ENCODE data around the gene NDUFS2.

Gene NDUFS2

GRCh38 chr1:161161652-161162051 is 40.5 kb upstream of the NDUFS2 start:
- no peak for TF ChIP-seq MAX (IDR thresholded peaks at IDR 0.05)

DNA sequence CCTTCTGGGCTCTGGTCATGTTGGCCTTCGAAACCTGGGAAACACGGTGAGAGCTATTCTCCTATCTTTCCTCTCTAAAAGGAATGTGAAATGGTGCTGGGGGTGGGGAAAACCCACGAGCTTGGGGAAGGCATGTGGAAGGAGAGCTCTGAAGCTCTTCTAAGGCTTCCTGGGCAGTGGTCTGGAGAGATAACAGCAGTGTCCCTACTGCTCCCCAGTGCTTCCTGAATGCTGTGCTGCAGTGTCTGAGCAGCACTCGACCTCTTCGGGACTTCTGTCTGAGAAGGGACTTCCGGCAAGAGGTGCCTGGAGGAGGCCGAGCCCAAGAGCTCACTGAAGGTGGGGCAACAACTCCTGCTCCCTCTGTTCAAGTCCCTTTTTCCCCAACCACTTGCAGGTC is 40.1 kb upstream of the NDUFS2 start:
- TF ChIP-seq MAX (IDR thresholded peaks at IDR 0.05) (no peak), EGR1 (IDR thresholded peaks at IDR 0.05) (no peak), EP300 (IDR thresholded peaks at IDR 0.05; ENCODE audit: borderline replicate concordance) (no peak), TCF12 (IDR thresholded peaks at IDR 0.05; ENCODE audit: low read depth) (no peak), TAF1 (IDR thresholded peaks at IDR 0.05; ENCODE audit: low read depth) (no peak), ZBTB7A (IDR thresholded peaks at IDR 0.05; ENCODE audit: low read depth) (no peak), YY1 (IDR thresholded peaks at IDR 0.05; ENCODE audit: low read depth) (no peak), USF1 (IDR thresholded peaks at IDR 0.05) (no peak), CREB1 (IDR thresholded peaks at IDR 0.05; ENCODE audit: low read depth) (no peak), TEAD4 (IDR thresholded peaks at IDR 0.05) (no peak), RAD21 (IDR thresholded peaks at IDR 0.05; ENCODE audit: low read depth) (no peak), CEBPB (IDR thresholded peaks at IDR 0.05) (no peak), FOXM1 (IDR thresholded peaks at IDR 0.05; ENCODE audit: borderline replicate concordance, low read depth) (no peak)

DNA sequence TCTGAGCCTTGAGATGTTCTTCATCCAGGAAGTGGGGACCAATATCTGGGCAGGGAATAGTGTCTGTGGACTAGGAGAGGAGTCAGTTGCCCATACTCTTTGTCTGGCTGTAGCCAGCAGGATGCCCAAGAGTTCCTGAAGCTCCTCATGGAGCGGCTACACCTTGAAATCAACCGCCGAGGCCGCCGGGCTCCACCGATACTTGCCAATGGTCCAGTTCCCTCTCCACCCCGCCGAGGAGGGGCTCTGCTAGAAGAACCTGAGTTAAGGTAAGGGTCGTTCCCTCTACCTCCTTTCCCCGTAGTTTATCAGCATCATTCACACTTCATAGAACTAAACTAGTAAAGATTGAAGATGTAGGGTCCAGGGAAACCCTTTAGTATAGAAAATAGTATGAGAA is 39.4 kb upstream of the NDUFS2 start:
- no peak for TF ChIP-seq USF1 (IDR thresholded peaks at IDR 0.05)
- no peak for TF ChIP-seq MAX (IDR thresholded peaks at IDR 0.05)
- TF ChIP-seq, protein P1, sequence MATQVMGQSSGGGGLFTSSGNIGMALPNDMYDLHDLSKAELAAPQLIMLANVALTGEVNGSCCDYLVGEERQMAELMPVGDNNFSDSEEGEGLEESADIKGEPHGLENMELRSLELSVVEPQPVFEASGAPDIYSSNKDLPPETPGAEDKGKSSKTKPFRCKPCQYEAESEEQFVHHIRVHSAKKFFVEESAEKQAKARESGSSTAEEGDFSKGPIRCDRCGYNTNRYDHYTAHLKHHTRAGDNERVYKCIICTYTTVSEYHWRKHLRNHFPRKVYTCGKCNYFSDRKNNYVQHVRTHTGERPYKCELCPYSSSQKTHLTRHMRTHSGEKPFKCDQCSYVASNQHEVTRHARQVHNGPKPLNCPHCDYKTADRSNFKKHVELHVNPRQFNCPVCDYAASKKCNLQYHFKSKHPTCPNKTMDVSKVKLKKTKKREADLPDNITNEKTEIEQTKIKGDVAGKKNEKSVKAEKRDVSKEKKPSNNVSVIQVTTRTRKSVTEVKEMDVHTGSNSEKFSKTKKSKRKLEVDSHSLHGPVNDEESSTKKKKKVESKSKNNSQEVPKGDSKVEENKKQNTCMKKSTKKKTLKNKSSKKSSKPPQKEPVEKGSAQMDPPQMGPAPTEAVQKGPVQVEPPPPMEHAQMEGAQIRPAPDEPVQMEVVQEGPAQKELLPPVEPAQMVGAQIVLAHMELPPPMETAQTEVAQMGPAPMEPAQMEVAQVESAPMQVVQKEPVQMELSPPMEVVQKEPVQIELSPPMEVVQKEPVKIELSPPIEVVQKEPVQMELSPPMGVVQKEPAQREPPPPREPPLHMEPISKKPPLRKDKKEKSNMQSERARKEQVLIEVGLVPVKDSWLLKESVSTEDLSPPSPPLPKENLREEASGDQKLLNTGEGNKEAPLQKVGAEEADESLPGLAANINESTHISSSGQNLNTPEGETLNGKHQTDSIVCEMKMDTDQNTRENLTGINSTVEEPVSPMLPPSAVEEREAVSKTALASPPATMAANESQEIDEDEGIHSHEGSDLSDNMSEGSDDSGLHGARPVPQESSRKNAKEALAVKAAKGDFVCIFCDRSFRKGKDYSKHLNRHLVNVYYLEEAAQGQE (IDR thresholded peaks at IDR 0.05; ENCODE audit: low read depth), result no peak
- TF ChIP-seq TEAD4 (IDR thresholded peaks at IDR 0.05), result no peak
- TF ChIP-seq CEBPB (IDR thresholded peaks at IDR 0.05), result no peak
- TF ChIP-seq RAD21 (IDR thresholded peaks at IDR 0.05; ENCODE audit: low read depth), result no peak
- no peak for TF ChIP-seq CREB1 (IDR thresholded peaks at IDR 0.05; ENCODE audit: low read depth)
- no peak for TF ChIP-seq NFIC (IDR thresholded peaks at IDR 0.05)
- TF ChIP-seq ZBTB7A (IDR thresholded peaks at IDR 0.05; ENCODE audit: low read depth), result no peak
- no peak for TF ChIP-seq TCF12 (IDR thresholded peaks at IDR 0.05; ENCODE audit: low read depth)

DNA sequence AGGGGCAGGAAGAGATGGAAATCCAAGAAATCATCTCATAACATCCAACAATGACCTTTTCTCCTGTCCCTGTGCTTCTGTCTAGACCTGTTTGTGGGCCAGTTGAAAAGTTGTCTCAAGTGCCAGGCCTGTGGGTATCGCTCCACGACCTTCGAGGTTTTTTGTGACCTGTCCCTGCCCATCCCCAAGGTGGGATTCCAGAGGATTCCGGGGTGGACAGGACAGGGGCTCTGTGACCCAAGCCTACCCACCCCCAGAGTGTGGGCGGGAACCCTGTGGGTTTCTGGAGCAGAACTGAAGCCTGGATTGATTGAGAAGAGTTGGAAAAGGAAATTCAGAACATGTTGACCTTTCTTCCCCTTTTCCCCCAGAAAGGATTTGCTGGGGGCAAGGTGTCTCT is 38.4 kb upstream of the NDUFS2 start:
- TF ChIP-seq TEAD4 (IDR thresholded peaks at IDR 0.05) (no peak), EP300 (IDR thresholded peaks at IDR 0.05; ENCODE audit: borderline replicate concordance) (no peak), YY1 (IDR thresholded peaks at IDR 0.05; ENCODE audit: low read depth) (no peak), CEBPB (IDR thresholded peaks at IDR 0.05) (no peak), ZBTB7A (IDR thresholded peaks at IDR 0.05; ENCODE audit: low read depth) (no peak), NFIC (IDR thresholded peaks at IDR 0.05) (no peak), CREB1 (IDR thresholded peaks at IDR 0.05; ENCODE audit: low read depth) (no peak), EGR1 (IDR thresholded peaks at IDR 0.05) (no peak), MAX (IDR thresholded peaks at IDR 0.05) (no peak), TAF1 (IDR thresholded peaks at IDR 0.05; ENCODE audit: low read depth) (no peak), USF1 (IDR thresholded peaks at IDR 0.05) (no peak), FOXM1 (IDR thresholded peaks at IDR 0.05; ENCODE audit: borderline replicate concordance, low read depth) (no peak), TCF12 (IDR thresholded peaks at IDR 0.05; ENCODE audit: low read depth) (no peak), RAD21 (IDR thresholded peaks at IDR 0.05; ENCODE audit: low read depth) (no peak)
- TF ChIP-seq, protein P1 (IDR thresholded peaks at IDR 0.05; ENCODE audit: low read depth), result no peak

DNA sequence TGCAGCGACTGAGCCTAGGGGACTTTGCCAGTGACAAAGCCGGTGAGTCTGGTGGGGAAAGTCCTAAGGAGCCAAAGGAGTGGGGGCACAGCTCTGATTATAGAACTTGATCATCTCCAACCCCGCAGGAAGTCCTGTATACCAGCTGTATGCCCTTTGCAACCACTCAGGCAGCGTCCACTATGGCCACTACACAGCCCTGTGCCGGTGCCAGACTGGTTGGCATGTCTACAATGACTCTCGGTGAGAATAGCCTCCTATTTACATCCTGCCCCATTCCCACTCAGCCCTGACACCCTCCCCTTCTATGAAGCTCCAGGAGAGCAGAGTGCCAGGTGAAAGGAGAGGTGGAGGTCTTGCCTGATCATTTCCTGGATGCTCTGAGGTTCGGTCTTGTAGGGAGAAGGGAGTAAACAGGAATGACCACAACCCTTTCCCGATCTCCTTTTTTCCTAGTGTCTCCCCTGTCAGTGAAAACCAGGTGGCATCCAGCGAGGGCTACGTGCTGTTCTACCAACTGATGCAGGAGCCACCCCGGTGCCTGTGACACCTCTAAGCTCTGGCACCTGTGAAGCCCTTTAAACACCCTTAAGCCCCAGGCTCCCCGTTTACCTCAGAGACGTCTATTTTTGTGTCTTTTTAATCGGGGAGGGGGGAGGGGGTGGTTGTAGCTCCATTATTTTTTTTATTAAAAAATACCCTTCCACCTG is 37.1 kb upstream of the NDUFS2 start:
- TF ChIP-seq MAX (IDR thresholded peaks at IDR 0.05) (no peak), TAF1 (IDR thresholded peaks at IDR 0.05; ENCODE audit: low read depth) (no peak), FOXM1 (IDR thresholded peaks at IDR 0.05; ENCODE audit: borderline replicate concordance, low read depth) (no peak), NFIC (IDR thresholded peaks at IDR 0.05) (no peak), RAD21 (IDR thresholded peaks at IDR 0.05; ENCODE audit: low read depth) (no peak), TEAD4 (IDR thresholded peaks at IDR 0.05) (no peak), CREB1 (IDR thresholded peaks at IDR 0.05; ENCODE audit: low read depth) (no peak), CEBPB (IDR thresholded peaks at IDR 0.05) (no peak), YY1 (IDR thresholded peaks at IDR 0.05; ENCODE audit: low read depth) (no peak), USF1 (IDR thresholded peaks at IDR 0.05) (no peak)
- TF ChIP-seq, protein P1 (IDR thresholded peaks at IDR 0.05; ENCODE audit: low read depth), result no peak

Data from Ishikawa (cell line).